Measurements from ENCODE around the gene CD8B2.
"Not testable (repeated sequence)": the region's sequence is repeated elsewhere in the genome, so short reads cannot be mapped to it uniquely, and the experiment has no call there.

DNA sequence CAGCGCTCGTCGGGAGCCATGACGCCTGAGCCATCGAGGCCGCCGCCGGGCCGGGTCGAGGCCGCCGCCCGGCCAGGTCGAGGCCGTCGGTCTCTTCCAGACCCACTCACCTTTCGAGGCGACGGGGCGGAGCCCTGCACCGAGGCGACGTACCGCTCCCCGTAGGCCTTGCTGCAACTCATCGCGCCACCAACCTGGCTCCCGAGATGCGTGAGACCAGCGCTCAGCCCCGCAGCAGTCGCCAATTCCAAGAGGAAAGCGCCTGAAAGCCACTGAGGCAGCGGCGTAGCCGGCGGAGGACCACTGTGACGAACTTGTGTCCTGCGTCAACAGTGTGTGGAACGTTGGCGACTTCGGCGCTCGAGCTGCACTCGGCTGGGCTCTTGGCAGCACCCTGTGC, 19.1 kb upstream of the CD8B2 start, which contains the start of gene RGPD3:
- TF ChIP-seq CTCF (conservative IDR thresholded peaks at IDR 0.05; ENCODE audit: low read length); EZH2phosphoT487 (IDR thresholded peaks at IDR 0.05; ENCODE audit: borderline replicate concordance, low read depth, low read length): not testable (repeated sequence)
